ENCODE measurements around the gene TBC1D5. TPM values are rescaled to one million over a fixed set of nuclear protein-coding genes. Genes with fewer than 3 reads are reported as not detected.

Gene TBC1D5
- total and polyA plus RNA-seq, 2 of the 4 experiments (the other 2 are of a cell fraction), result 16.4 to 57.0 TPM

DNA sequence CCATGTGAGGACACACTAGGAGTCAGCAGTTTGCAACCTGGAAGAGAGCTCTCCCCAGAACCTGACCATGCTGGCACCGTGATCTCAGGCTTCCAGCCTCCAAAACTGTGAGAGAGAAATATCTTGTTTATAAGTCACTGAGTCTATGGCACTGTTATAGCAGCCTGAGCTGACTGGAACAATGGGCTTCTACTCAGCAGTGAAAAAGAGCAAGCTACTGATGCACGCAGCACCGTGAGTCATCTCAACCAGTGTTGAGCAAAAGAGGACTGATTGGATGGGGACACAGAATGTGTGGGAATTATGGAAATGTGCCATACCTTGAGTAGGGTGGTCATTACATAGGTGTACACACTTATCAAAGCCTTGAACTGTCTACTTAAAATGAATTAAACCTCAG is 627.2 kb downstream of the TBC1D5 start:
- CTCF ChIA-PET, result no interaction called here
- in situ Hi-C loops (cut with MboI; ENCODE audit: low sequenced_read_pairs), result no loop called here
- no TSS peak for BruUV-seq (replicated peaks)

More for the DNA sequence above, 627.2 kb downstream of the TBC1D5 start:
- no peak overlapping the region for H2AK5ac ChIP-seq (ENCODE audit: low read depth, low read length)
- intact Hi-C loops (cut with micrococcal nuclease) (no loop called here), dilution Hi-C loops (cut with HindIII; ENCODE audit: low sequenced_read_pairs, unreplicated experiment) (no loop called here)
- no peak overlapping the region for H3K9ac ChIP-seq (ENCODE audit: low read depth, low read length)
- DNase-seq (no peak), ATAC-seq (ENCODE audit: low read depth) (no peak)
- no peak overlapping the region for H4K8ac ChIP-seq (ENCODE audit: low read depth in 2 of 2, low read length in 2 of 2)
- H2AFZ ChIP-seq (replicated peaks; ENCODE audit: low read length, poor library complexity), result no peak overlapping the region
- no peaks in the 10 kb centered on the region for H3K79me1 ChIP-seq (ENCODE audit: low read depth in 1 of 2, low read length in 2 of 2)
- H3K27me3 ChIP-seq (ENCODE audit: control insufficient read depth, insufficient read depth, low read length), result no peaks in the 10 kb centered on the region; the same call in 1 of the 2 replicates
- no peak overlapping the region for H2BK15ac ChIP-seq (ENCODE audit: low read depth, low read length)
- no peak overlapping the region for H3K4me2 ChIP-seq (ENCODE audit: low read depth, low read length)
- H3K4me1 ChIP-seq (ENCODE audit: control insufficient read depth, insufficient read depth, low read length), result no peaks in the 10 kb centered on the region
- no peak overlapping the region for H4K5ac ChIP-seq (ENCODE audit: low read depth, low read length)
- no peak overlapping the region for H2AK9ac ChIP-seq (replicated peaks; ENCODE audit: low read depth, low read length, poor library complexity)
- no peaks in the 10 kb centered on the region for H3K9me3 ChIP-seq (ENCODE audit: control insufficient read depth, insufficient read depth, low read length)
- no peak overlapping the region for H2BK120ac ChIP-seq (ENCODE audit: low read depth, low read length)
- H4K91ac ChIP-seq (ENCODE audit: insufficient read depth, low read depth, low read length), result no peak overlapping the region
- no peak overlapping the region for H3K4me3 ChIP-seq (ENCODE audit: insufficient read depth, low read depth, low read length)
- H3K18ac ChIP-seq (ENCODE audit: low read depth, low read length), result no peak overlapping the region
- no peak overlapping the region for H3K56ac ChIP-seq (ENCODE audit: extremely low read depth, insufficient read depth, low read length)
- H3K27ac ChIP-seq (ENCODE audit: insufficient read depth, low read length), result no peak overlapping the region
- no peak overlapping the region for H3K4ac ChIP-seq (ENCODE audit: low read depth, low read length)
- H3K36me3 ChIP-seq (ENCODE audit: control insufficient read depth, insufficient read depth, low read length), result no peaks in the 10 kb centered on the region
- H2BK5ac ChIP-seq (ENCODE audit: low read depth, low read length, poor library complexity, severe bottlenecking), result no peak overlapping the region
- no peaks in the 10 kb centered on the region for H4K20me1 ChIP-seq (ENCODE audit: insufficient read depth, low read length)
- no peak overlapping the region for H2BK20ac ChIP-seq (ENCODE audit: low read depth, low read length)
- TF ChIP-seq, protein P1, sequence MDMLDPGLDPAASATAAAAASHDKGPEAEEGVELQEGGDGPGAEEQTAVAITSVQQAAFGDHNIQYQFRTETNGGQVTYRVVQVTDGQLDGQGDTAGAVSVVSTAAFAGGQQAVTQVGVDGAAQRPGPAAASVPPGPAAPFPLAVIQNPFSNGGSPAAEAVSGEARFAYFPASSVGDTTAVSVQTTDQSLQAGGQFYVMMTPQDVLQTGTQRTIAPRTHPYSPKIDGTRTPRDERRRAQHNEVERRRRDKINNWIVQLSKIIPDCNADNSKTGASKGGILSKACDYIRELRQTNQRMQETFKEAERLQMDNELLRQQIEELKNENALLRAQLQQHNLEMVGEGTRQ (IDR thresholded peaks at IDR 0.05; ENCODE audit: low read depth, low read length), result no peak
- no peak for TF ChIP-seq CTCF (conservative IDR thresholded peaks at IDR 0.05; ENCODE audit: low read depth, low read length)
- TF ChIP-seq BHLHE40 (IDR thresholded peaks at IDR 0.05; ENCODE audit: low read depth, low read length), result no peak
- no peak for TF ChIP-seq MAZ (IDR thresholded peaks at IDR 0.05; ENCODE audit: borderline replicate concordance, low read depth, low read length)
- TF ChIP-seq MXI1 (IDR thresholded peaks at IDR 0.05; ENCODE audit: borderline replicate concordance, low read depth, low read length), result no peak
- TF ChIP-seq RFX5 (IDR thresholded peaks at IDR 0.05; ENCODE audit: low read depth, low read length), result no peak
- TF ChIP-seq, protein P2, sequence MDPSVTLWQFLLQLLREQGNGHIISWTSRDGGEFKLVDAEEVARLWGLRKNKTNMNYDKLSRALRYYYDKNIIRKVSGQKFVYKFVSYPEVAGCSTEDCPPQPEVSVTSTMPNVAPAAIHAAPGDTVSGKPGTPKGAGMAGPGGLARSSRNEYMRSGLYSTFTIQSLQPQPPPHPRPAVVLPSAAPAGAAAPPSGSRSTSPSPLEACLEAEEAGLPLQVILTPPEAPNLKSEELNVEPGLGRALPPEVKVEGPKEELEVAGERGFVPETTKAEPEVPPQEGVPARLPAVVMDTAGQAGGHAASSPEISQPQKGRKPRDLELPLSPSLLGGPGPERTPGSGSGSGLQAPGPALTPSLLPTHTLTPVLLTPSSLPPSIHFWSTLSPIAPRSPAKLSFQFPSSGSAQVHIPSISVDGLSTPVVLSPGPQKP (IDR thresholded peaks at IDR 0.05; ENCODE audit: borderline replicate concordance, low read depth, low read length), result no peak
- no peak for TF ChIP-seq FOS (IDR thresholded peaks at IDR 0.05; ENCODE audit: low read depth, low read length)
- TF ChIP-seq RCOR1 (IDR thresholded peaks at IDR 0.05; ENCODE audit: insufficient replicate concordance, low read length), result no peak
- TF ChIP-seq SMC3 (IDR thresholded peaks at IDR 0.05; ENCODE audit: low read depth, low read length), result no peak
- no peak for TF ChIP-seq NFE2L2 (IDR thresholded peaks at IDR 0.05; ENCODE audit: low read depth, low read length)
- no peak for TF ChIP-seq POLR2A (IDR thresholded peaks at IDR 0.05; ENCODE audit: low read depth, low read length)
- POLR2A ChIA-PET (ENCODE audit: unreplicated experiment), result no interaction called here
- no peaks in the 10 kb centered on the region for H3K9me1 ChIP-seq (ENCODE audit: insufficient read depth, low read length)
- WGBS, 2 experiments (ENCODE audit: extremely low coverage in 2 of 2, insufficient read length in 1 of 2), result no CpG with 5 or more reads among the region's 3 CpGs
- no peak overlapping the region for H3K14ac ChIP-seq (replicated peaks; ENCODE audit: low read depth, low read length)
- H3K23ac ChIP-seq (ENCODE audit: low read depth, low read length), result no peak overlapping the region

All from IMR-90 (cell line).